GM19025 (cell line): ENCODE measurements around the gene ATP8A2.

Source experiments
- ATAC-seq: cut with Tn5 transposase; IDR thresholded peaks from one replicate; pipeline ENCODE4 v1.9.1; 2021; ENCODE audit warnings: mild to moderate bottlenecking, low read depth, moderate library complexity; ENCODE audit not compliant: unreplicated experiment

ATP8A2 gene

DNA sequence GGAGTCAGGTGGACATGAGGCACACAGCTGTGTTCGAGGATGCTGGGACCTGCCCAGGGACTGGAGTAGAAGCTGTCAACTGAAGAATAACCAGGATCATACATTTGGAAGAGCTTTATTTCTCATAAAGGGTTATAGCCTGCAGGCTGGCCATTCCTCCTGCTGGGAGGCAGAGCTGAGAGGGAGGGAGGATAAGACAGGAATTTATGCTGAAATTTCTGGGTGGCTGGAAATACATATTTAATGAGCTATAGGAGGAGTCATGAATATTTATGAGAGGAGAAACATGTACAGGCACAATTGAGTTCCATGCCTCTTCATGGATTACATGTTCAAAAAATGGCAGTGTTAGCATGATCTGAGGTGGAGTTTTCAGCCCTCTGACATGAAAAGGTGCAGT lies 528.2 kb downstream of the ATP8A2 start:
- ATAC-seq = no peak

DNA sequence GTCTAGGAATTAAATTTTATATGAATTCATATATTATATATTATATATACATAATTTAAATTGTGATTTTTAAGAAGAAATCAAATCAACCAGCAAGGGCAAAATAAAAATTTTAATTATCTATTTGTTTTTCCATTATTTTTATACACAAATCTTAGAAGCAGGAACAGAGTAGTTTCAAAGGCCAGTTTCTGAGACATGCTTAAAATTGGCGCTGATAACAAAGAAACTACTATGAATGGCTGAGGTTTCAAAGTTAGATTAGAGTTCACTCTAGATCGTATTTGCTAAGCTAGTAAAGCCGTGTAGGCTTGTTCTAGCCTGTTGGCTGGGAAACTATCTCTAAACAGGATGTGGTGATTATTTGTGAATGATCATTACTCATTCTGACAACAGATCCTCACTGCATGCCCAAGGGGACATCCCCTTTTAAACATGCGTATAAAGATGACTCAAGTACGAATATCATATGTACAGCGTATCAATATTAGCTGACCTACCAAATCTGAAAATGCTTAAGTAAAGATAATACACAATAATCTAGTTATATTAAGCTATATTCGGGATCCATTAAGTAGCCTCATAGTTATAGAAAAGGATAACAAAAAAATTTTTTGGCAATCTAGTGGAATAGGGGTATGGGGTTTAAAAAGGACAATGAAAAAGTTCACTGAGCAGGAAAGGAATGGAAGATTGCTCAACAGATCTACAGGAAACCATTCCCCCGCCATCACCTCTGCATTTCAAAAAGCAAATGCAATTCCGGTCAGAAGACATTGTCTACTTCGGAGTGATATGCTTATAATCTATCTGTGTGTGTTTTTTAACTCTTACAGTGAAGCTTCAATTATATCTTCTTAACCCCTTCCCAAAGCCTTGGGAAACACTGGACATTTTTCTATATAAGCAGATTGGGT lies 529.9 kb downstream of the ATP8A2 start:
- peak; percentile 82 for ATAC-seq

DNA sequence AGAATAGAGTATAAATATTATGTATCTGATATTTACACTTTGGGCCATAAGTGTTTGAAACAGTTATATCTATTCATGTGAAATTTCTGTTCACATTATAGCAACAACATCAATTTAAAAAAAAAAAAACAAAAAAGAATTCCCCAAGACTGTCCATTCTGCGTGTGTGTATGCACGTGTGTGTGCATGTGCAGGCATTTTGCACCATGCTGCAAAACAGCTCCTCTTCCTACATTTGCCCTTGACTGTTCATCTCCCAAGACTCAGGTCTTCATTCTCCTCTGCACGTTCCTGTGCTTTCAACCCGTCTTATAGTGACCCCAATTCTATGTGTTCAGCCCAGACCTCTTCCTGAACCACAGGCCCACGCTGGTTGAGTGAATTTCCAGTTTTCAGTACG lies 530.7 kb downstream of the ATP8A2 start:
- ATAC-seq = no peak

DNA sequence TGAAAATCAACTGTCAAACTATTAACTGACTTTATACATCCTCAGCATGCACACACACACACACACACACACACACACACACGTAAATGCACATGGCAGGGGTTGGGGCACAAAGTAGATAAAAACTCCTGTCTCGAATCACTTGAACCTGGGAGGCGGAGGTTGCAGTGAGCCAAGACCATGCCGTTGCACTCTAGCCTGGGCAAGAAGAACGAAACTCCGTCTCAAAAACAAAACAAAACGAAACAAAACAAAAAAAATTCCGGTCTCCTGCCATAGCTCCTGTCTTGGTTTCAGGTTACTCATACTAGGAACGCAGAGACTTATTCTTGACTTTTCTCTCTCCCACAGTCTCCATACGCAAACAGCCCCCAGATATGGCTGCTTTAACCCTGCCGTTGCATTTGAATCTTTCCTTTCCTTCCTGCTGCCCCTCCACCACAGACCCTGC lies 531.1 kb downstream of the ATP8A2 start:
- ATAC-seq = peak; percentile 58

DNA sequence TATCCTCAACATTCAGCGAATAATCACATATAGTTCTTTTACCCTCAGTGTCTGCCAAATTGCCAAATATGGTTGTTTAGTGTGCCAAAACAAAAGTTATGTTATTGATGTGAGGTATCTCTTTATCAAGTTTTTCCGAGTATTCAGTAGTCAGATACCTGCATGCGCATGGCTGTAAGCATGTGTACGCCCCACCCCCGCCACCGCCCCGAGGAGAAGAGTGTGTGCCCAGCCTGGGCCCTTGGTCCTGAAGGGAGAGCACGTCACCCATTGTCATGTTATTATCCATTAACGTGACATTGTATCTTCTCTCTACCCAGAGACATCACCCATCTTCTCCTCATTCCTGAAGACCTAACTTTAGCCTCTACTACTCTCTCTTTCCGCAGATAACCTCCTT lies 533.1 kb downstream of the ATP8A2 start:
- no peak for ATAC-seq

DNA sequence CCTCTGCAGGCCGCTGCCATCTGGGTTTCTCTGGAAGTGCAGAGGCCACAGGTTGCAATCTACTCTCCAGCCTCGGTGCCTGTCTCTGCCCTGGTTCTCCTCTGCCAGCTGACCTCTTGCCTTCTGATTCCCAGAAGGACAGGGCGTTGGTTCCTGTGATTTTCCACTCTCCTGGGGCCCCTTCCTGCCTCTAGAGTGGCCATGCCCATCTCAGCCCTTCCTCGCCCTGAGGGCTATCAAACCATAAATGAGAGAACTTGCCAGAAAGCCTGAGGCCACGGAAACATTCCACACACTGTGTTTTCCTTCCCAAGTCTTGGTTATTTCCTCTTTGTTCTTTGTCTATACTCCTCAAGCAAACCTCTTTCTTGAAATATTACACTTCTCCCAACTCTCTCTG lies 533.8 kb downstream of the ATP8A2 start:
- no peak for ATAC-seq

DNA sequence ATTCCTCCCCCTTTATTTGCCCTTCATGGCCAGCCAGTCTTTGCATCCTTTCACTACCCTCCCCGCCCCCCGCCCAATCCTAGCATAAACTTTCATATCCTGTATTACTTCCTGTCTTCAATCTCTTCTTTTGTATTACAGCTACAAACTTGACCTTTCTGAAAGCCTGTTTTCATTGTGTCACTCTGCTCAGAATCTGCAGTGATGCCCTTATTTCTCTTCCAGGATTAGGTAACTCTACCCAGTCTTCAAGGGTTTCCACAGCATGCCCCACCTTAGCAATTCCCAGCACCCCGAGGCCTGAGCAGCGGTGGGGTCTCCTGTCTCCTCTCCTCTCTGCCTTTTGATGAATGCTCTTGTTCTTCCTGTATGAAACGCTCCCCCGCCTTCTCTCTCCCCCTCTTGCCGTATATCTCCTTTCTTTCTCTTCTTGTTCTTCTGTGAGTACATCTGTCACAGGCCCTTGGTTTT lies 534.5 kb downstream of the ATP8A2 start:
- no peak for ATAC-seq

DNA sequence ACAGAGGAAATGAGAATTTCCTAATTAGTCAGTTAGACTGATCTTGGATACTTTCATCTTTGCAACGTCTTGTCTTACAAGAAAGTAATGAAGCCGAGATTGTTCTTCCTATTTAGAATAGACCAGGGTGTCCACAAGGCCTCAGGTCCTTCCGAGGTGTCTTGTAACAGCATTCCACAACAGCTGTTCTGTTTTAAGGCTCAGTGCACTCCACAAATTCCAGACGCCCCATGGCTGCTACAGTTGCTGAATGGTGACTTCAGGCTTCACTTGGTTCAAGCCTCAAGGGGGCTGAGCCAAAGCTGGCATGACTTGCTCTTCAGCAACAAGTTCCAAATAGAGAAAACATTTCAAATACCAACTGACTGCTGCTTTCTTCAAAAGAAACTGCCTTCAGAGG lies 536.6 kb downstream of the ATP8A2 start:
- ATAC-seq = no peak

DNA sequence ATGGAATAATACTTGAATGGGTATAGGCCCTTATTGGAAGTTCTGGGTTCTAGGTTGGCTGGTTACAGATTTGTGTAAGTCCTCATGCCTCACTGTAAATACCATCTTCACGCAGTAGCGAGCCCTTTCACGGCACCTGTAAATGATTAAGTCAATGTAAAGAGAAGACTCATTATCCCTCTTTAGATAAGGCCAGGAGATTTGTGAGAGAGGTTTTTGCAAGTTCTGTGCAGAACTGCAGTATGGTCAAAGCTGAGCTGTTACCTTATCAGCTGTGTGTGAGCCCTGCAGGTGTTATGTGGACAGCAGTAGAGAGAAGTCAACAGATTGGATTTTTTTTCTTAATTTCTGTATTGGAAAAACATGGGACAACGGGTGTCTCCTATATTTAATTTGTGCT lies 538.5 kb downstream of the ATP8A2 start:
- ATAC-seq = no peak

DNA sequence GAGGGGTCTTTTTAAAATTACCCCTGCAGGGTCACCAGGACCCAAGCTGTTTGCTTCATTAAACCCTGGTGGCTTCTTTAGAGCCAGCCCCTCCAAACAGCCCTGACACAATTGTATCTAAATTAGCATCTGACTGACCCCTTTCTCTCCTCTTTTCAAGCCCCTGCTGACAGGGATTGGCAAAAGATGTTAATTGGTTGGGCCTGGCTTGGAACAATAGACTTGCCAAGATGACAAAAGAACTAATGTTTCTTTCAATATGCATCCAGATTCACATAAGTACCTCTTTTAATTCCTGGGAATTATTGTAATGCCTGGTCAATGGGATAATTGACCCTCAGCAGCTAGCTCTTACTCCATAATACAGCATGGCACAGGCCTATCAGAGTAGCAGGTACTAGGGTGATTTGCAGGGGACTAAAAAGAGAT lies 539.2 kb downstream of the ATP8A2 start:
- ATAC-seq = no peak

DNA sequence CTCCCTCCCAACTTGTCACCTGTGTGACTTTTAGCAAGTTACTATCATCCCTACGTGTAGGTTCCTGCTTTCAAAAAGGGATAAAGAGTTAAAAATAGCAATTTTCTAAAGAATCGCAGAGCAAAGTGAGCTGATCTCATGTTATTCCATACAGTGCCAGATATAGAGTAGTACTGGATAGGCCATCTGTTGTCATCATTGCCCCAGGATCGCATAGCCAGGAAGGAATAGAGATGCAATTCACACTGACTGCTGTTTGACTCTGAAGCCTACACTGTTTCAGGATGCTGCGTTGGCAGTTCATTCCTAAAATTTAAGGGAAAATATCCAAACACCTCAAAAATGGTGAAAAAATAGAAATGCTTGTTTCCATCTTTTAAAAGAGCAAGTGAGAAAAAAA lies 541.2 kb downstream of the ATP8A2 start:
- no peak for ATAC-seq

DNA sequence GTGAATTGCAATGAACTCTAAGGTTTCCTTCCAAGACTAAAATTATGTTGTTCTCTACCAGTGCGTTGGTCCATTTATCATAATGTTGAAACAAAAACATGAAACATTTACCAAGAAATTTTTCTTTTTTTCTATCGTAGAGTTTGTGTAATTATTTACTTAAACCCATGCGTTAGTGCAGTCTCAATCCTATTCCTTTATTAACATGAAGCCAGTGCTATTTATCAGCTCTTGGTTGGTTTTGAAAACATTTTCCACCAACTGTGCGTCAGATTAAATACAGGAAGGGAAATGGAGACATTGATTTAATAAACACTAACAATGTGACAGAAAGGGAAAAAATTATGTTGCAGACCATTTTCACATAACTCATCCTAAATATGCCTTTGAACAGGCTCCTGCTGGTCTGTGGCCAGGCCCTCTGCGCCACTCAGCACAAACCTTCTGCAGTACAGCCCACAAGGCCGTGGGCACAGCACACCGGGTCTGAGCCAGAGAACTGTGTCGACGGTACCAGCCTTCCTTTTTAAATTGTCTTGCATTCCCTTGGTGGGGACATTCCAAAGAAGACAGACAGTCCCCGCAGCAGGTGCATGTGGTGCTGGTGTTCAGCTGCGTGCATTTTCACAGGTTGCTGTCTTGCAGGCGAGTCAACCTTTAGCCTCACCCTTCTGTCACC lies 544.2 kb downstream of the ATP8A2 start:
- no peak for ATAC-seq

DNA sequence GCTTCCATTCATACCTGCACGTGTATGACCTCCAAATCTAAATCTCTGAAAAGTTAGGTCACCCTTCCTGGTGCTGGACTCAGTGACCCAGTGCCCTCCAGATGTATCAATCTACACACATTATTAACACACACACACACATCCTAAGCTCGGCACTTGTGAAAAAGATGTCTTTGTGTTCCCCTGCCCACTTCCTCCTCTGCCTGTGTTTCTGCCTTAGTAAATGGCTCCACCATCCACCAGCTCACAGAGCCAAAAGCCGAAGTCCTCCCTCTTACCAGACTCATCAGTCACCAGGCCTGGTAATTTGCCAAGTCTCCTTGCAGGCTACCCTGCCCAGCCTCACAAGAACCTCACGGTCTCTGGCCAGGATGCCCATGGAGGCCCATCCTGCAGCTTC lies 548.5 kb downstream of the ATP8A2 start:
- no peak for ATAC-seq

DNA sequence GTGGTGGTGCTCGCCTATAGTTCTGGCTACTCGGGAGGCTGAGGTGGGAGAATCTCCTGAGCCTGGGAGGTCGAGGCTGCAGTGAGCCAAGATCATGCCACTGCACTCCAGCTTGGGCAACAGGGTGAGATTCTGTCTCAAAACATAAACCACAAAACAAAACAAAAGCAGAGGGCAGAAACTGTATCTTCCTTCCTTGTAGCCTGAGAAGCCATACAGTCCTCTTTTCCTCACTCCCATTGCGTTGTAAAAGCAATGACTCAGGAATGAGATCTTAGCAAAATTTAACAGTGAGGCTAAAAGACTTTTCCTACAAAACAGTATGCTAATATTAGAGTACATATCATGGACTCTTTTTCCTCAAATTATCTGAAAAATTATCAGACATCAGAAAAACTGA lies 549.2 kb downstream of the ATP8A2 start:
- no peak for ATAC-seq

DNA sequence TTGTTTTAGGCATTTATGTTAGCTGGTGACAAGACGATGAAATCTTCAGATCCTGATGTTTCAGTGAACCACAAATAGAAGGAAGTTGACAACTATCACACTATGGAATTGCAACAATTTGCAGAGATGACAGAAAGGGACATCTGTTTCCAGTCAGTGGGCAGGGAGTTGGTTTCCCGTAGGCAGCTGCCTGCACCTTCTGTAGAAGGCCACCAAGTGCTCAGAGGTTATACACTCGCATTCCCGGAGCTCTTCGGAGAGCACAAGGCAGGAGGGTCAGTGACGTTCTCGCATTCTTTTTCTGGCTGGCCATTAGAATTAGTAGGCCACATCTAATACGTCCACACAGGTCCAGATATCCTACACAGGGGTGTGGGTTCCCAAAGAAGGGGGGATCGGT lies 550.6 kb downstream of the ATP8A2 start:
- ATAC-seq = no peak

DNA sequence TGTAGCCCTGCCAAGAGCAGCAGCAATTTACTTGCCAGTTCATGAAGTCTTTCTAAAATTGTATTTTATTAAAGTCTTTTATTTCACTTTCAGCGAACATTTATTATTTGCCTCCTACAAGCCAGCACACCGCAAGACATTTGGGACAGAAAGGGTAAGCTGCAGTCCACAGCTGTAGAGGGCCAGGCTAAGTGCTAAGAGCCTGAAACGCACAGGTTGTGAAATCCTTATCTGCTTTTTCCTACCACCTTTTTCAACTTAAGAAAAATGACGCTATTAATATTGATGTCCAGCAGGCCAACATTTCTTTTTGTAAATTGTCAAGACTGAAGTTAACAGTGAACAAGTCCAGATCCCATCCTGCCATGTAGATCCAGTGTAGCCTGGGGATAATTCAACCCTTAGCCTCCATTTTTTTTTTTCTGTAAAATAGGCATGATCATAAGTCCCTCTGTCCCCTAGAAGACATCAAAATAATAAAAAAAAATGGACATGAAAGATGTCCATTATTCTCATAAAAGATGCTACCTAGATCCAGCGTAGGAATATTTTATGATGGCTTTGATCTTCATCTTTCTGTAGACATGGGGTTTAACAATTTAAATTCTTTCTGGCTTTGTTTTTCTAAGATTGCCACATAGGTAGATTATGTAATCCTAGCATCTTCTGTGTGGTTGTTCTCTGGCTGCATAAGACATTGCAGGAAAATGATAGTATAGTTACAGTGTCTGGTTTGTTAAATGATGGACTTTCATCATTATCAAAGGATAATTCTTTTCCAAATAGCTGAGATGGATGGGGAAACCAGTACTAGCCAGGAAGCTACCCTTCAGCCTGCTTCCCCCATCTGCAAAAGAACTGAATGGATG lies 551.7 kb downstream of the ATP8A2 start:
- no peak for ATAC-seq

DNA sequence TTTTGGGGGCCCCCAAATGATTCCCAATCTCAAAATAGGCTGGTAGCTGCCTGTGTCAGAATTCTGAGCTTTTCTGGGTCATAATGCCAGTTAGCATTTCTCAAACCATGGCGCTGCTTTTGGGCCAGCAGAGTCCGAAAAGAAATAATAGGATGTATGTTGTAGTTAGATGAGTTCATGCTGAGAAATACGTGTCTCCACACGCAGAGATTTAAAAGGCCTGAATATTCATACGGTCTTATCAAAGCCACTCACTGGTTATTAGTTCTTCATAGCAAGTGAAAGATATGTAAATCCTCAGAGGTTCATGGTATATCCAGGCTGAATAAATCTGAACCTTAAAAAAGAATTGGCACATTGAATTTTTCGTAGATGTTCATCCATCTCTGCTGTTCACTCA lies 555.6 kb downstream of the ATP8A2 start:
- ATAC-seq = no peak

DNA sequence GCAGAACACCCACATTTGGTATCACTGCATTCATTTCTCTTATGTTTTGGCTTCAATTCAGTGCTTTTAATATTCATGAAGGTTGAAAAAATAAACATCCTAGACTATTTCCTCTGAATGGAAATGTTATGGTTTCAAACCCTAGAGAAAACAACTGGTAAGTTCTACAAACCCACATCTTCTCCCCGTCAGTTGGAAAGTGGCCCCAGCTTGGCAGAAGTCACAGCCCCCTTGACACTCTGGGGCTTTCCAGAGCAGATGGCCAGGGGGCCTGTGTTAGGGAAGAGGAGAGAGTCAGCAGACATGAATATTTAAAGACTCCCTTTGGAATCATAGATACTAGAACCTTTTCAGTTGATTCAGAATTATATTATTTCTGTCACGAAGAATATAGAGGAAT lies 556.2 kb downstream of the ATP8A2 start:
- no peak for ATAC-seq

DNA sequence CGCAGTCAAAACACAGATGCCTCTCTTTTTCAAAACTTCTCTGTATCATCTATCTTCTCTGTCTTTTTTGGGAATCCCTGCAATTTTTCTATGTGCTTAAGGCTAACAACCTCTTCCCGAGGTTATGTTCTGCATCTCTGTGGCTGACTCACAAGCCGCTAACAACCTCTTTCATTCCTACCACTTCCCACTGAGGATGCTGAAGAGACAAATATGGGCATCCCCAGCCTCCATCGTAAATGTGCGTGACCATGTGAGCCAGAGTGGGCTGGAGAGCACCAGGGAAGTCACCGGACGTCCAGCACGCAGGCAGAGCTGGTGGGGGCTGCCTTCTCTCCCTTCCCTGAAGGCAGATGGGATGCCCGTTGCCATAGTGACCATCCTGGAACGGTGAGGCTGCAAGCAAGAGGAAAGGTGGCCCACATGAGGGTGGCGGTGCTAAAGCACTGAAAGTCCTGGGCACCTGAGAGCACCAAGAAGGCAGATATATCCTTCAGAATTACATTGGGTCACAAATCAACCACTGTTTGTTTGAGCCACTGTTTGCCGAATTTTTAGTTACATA lies 557.2 kb downstream of the ATP8A2 start:
- ATAC-seq = no peak

DNA sequence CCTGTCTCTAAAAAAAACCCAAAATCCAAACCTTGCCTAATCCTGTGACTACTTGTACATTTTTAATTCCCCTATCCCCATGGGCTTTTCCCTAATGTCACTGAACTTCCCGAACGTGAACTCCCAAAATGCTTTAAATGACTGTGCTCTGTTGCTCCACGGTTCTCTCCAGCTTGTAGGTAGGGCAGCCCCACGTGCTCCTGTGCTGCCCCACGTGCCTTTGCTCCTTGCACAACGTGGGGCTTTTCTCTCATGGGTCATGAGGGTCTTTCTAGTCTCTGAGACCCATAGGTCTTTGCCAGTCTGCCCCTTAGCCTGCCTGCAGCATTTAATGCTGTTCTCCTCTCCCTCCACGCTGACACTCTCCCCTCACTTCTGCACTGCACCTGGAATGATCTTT lies 558.0 kb downstream of the ATP8A2 start:
- ATAC-seq = no peak
